Prostate gland (tissue), 2 donors: ENCODE measurements around the gene RTN4RL1.

Experiments used
- CTCF ChIP-seq, 4 experiments: fragments of 200-600 bp in 2 of 4; fragments of 450-650 bp in 2 of 4; sonication (generic) in 2 of 4; IDR thresholded peaks; 1 replicate in 3 of 4; 2 replicates in 1 of 4; pipeline ENCODE4 v1.5.1; 2016 to 2019; ENCODE audit warnings: antibody characterized with exemption in 4 of 4, mild to moderate bottlenecking in 2 of 4, moderate library complexity in 2 of 4
- POLR2A ChIP-seq: fragments of 450-650 bp; IDR thresholded peaks from one replicate; pipeline ENCODE4 v1.6.1; 2016; ENCODE audit warnings: antibody characterized with exemption, mild to moderate bottlenecking
- POLR2AphosphoS5 ChIP-seq: sonication (generic); formaldehyde crosslinking; IDR thresholded peaks from one replicate; pipeline ENCODE4 v1.6.1; 2017; ENCODE audit warnings: antibody characterized with exemption

GRCh38 chr17:2015314-2015713 lies 9.8 kb downstream of the RTN4RL1 start:
- no peak for TF ChIP-seq CTCF (IDR thresholded peaks at IDR 0.05)
- TF ChIP-seq POLR2A = no peak
- TF ChIP-seq POLR2AphosphoS5 = no peak
